Measurements from ENCODE around the gene PTGS2. TPM values are rescaled to one million over a fixed set of nuclear protein-coding genes. Genes with fewer than 3 reads are reported as not detected.

PTGS2 gene
- total RNA-seq (0.96 TPM), polyA plus RNA-seq (under 1 TPM in 1 of 4 donors, not detected in 3; 0.31 TPM)

DNA sequence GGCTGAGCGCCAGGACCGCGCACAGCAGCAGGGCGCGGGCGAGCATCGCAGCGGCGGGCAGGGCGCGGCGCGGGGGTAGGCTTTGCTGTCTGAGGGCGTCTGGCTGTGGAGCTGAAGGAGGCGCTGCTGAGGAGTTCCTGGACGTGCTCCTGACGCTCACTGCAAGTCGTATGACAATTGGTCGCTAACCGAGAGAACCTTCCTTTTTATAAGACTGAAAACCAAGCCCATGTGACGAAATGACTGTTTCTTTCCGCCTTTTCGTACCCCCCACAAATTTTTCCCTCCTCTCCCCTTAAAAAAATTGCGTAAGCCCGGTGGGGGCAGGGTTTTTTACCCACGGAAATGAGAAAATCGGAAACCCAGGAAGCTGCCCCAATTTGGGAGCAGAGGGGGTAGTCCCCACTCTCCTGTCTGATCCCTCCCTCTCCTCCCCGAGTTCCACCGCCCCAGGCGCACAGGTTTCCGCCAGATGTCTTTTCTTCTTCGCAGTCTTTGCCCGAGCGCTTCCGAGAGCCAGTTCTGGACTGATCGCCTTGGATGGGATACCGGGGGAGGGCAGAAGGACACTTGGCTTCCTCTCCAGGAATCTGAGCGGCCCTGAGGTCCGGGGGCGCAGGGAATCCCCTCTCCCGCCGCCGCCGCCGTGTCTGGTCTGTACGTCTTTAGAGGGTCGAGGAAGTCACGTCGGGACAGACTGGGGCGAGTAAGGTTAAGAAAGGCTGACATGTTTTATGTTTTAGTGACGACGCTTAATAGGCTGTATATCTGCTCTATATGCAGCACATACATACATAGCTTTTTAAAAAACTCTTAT is at the start of gene PTGS2:
Gene PTGS2 (minus strand): TSS at position 179 of the 817 bp plus-strand sequence. CDS start 133 bp downstream, at position 46.
- Histone ChIP-seq H3K4me1 (ENCODE audit: control insufficient read depth, insufficient read depth, low read length, poor library complexity, severe bottlenecking) (no peaks in the 10 kb centered on the region), H3K27me3 (ENCODE audit: control insufficient read depth, insufficient read depth, low read length) (peaks cover 32% of the 10 kb centered on the region), H3K36me3 (ENCODE audit: control insufficient read depth, insufficient read depth, low read length) (no peaks in the 10 kb centered on the region), H3K27ac (ENCODE audit: insufficient read depth, low read length, poor library complexity, severe bottlenecking) (no peak within 1 kb of the TSS), H3K4me3 (ENCODE audit: low read depth, low read length) (no peak within 1 kb of the TSS), H3K9me3 (ENCODE audit: control insufficient read depth in 2 of 2, low read length in 2 of 2) (no peaks in the 10 kb centered on the region)
- Mint-ChIP-seq H3K4me3 (peak within 1 kb of the TSS in 3 of 4 donors; percentile 32 to 47 (median 39)), H3K27me3 (peaks cover 57% of the 10 kb centered on the region), H3K4me1 (peaks cover 3 to 11% (median 6%) of the 10 kb centered on the region in 4 donors), H3K36me3 (no peaks in the 10 kb centered on the region), H3K9me3 (peaks cover 0 to 4% (median 0%) of the 10 kb centered on the region in 7 donors), H3K27ac (no peak within 1 kb of the TSS)
- ATAC-seq (ENCODE audit: low read depth in 2 of 2) (peak; percentile 57 to 58), DNase-seq (peak in 1 of 3 donors; percentile 44)

DNA sequence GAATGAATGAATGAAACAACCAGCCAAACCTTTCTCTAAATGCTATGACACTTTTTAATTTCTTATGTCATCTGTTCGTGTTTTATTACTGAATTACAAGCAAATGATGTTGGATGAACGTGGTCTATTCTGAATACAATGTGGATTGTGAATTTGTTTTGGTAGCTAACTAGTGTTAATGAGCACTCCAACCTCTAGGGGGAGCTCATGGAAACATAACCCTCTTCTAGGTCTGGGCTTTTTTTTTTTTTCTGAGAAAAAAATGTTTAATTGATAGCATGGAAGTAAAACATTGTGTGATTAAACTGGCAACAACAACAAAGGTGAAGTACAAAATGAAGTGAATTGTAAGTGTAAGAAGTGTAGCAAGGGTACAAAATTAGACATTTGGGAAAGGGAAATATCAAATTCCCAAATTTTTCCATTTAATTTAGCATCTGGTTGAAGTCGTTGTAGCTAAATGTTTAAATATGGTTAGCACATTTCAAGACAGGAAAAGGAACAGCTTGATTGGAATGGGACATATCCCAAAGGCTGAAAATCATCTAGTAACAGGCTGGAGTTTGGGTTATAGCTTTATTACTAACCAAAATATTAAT is 42.6 kb upstream of the PTGS2 start:
- no peak overlapping the region for H3K4me3 ChIP-seq (ENCODE audit: low read depth, low read length)
- no peaks in the 10 kb centered on the region for H3K27me3 ChIP-seq (ENCODE audit: control insufficient read depth, insufficient read depth, low read length)
- H3K27ac ChIP-seq (ENCODE audit: insufficient read depth, low read length, poor library complexity, severe bottlenecking), result no peak overlapping the region
- no peaks in the 10 kb centered on the region for H3K36me3 ChIP-seq (ENCODE audit: control insufficient read depth, insufficient read depth, low read length)
- H3K27ac Mint-ChIP-seq, result peak overlapping the region in 1 of 3 donors; percentile 20
- ATAC-seq (ENCODE audit: low read depth in 2 of 2) (no peak), DNase-seq (peak in 1 of 3 donors; percentile 55)
- no peak overlapping the region for H3K4me3 Mint-ChIP-seq
- H3K9me3 ChIP-seq (ENCODE audit: control insufficient read depth in 2 of 2, low read length in 2 of 2), result no peaks in the 10 kb centered on the region
- no peaks in the 10 kb centered on the region for H3K36me3 Mint-ChIP-seq
- H3K27me3 Mint-ChIP-seq, result peaks cover 5% of the 10 kb centered on the region
- no peaks in the 10 kb centered on the region for H3K4me1 Mint-ChIP-seq
- H3K9me3 Mint-ChIP-seq, result peaks cover 0 to 6% (median 2%) of the 10 kb centered on the region in 7 donors
- no peaks in the 10 kb centered on the region for H3K4me1 ChIP-seq (ENCODE audit: control insufficient read depth, insufficient read depth, low read length, poor library complexity, severe bottlenecking)

DNA sequence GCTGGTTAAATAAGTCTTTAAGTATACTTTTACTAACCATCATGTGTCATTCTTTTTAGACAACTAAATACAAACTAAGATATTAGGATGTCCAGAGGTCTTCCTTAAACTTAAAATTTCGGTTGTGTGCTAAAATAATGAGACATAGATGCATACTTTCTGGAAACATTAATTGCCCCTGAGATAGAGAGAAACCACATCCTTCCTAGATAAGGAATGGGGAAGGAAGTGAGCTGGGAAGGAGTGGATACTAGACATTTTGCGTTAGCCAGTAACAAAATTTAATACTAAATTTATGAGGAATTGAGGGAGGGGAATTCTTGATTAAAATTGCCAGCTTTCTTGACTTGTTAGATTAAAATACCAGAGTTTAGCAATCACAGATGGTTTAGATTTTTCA is 37.1 kb upstream of the PTGS2 start:
- DNase-seq, result no peak
- Histone ChIP-seq H3K4me3 (ENCODE audit: low read depth, low read length) (no peak overlapping the region), H3K9me3 (ENCODE audit: control insufficient read depth in 2 of 2, low read length in 2 of 2) (no peaks in the 10 kb centered on the region), H3K36me3 (ENCODE audit: control insufficient read depth, insufficient read depth, low read length) (no peaks in the 10 kb centered on the region), H3K27me3 (ENCODE audit: control insufficient read depth, insufficient read depth, low read length) (peaks cover 3% of the 10 kb centered on the region), H3K4me1 (ENCODE audit: control insufficient read depth, insufficient read depth, low read length, poor library complexity, severe bottlenecking) (no peaks in the 10 kb centered on the region), H3K27ac (ENCODE audit: insufficient read depth, low read length, poor library complexity, severe bottlenecking) (no peak overlapping the region)
- Mint-ChIP-seq H3K4me1 (no peaks in the 10 kb centered on the region), H3K4me3 (no peak overlapping the region), H3K27ac (no peak overlapping the region), H3K36me3 (no peaks in the 10 kb centered on the region), H3K27me3 (peaks cover 5% of the 10 kb centered on the region), H3K9me3 (peaks cover 0 to 1% (median 0%) of the 10 kb centered on the region in 7 donors)
- ATAC-seq (ENCODE audit: low read depth in 2 of 2), result no peak

DNA sequence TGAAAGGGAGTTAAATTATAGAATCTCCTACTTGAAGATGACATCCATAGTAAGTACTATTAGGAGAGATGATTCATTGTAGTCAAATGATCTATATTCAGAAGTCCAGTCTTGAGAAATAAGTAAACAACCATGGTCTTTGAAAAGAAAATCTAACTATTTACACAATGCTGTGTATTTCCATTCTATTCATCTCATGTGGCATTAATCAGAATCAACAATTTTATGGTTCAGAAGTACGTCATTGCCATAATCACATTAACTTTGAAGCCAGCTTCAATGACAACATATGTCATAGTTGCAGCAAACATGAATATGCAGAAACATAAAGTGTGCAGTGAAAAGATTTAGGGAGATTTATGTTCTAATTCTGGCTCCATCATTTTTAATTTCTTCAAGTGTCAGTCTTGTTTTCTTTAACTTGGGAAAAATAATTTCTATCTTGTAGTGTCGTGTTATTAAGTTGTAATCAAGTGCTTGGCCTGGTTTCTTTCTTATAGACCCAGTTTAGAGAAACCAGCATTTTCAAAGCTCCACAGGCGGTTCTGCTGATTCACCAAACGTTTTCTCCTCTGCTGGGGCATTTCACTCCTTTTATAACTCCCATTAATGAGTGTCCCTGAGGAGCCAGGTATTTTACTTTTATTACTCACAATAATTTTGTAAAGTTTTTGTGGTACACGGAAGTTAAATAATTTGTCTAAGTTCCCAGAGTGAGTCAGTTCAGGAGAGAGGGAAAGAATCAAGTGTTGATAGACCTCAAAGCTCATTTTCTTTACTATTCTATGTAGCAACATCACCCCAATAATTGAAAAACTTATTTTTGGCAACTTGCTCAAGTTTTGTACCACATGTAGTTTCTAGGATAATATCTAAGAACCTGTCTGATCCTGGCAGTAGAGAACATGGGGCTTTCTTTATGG is 35.9 kb upstream of the PTGS2 start:
- no peak overlapping the region for H3K4me3 ChIP-seq (ENCODE audit: low read depth, low read length)
- no peak for DNase-seq
- no peak for ATAC-seq (ENCODE audit: low read depth in 2 of 2)
- no peaks in the 10 kb centered on the region for H3K4me1 Mint-ChIP-seq
- H3K9me3 ChIP-seq (ENCODE audit: control insufficient read depth in 2 of 2, low read length in 2 of 2), result no peaks in the 10 kb centered on the region
- H3K27me3 ChIP-seq (ENCODE audit: control insufficient read depth, insufficient read depth, low read length), result peaks cover 3% of the 10 kb centered on the region
- no peak overlapping the region for H3K27ac ChIP-seq (ENCODE audit: insufficient read depth, low read length, poor library complexity, severe bottlenecking)
- H3K27ac Mint-ChIP-seq, result no peak overlapping the region
- H3K4me3 Mint-ChIP-seq, result no peak overlapping the region
- H3K36me3 Mint-ChIP-seq, result no peaks in the 10 kb centered on the region
- peaks cover 0 to 1% (median 0%) of the 10 kb centered on the region in 7 donors for H3K9me3 Mint-ChIP-seq
- peaks cover 5% of the 10 kb centered on the region for H3K27me3 Mint-ChIP-seq
- no peaks in the 10 kb centered on the region for H3K4me1 ChIP-seq (ENCODE audit: control insufficient read depth, insufficient read depth, low read length, poor library complexity, severe bottlenecking)
- no peaks in the 10 kb centered on the region for H3K36me3 ChIP-seq (ENCODE audit: control insufficient read depth, insufficient read depth, low read length)

DNA sequence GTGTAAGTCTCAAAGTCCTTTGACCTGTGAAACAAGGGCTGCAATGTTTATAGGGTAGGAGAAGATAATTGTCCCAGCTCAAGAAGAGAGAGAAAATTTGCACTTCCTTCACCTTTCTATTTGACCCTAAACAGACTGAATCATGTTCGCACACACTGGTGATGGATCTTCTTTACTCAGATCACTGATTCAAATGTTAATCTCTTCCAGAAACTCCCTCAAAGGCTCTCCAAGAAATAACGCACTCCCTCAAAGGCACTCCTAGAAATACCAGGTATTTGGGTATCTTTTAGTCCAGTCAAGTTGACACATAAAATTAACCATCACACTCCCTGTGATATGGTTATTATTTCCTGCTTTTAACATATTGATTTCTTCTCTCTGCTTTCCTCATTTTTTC is 30.5 kb upstream of the PTGS2 start:
- Histone ChIP-seq H3K4me1 (ENCODE audit: control insufficient read depth, insufficient read depth, low read length, poor library complexity, severe bottlenecking) (no peaks in the 10 kb centered on the region), H3K36me3 (ENCODE audit: control insufficient read depth, insufficient read depth, low read length) (no peaks in the 10 kb centered on the region), H3K27ac (ENCODE audit: insufficient read depth, low read length, poor library complexity, severe bottlenecking) (no peak overlapping the region), H3K27me3 (ENCODE audit: control insufficient read depth, insufficient read depth, low read length) (peaks cover under 1% of the 10 kb centered on the region), H3K9me3 (ENCODE audit: control insufficient read depth in 2 of 2, low read length in 2 of 2) (no peaks in the 10 kb centered on the region), H3K4me3 (ENCODE audit: low read depth, low read length) (no peak overlapping the region)
- H3K4me1 Mint-ChIP-seq, result no peaks in the 10 kb centered on the region
- no peaks in the 10 kb centered on the region for H3K36me3 Mint-ChIP-seq
- DNase-seq, result no peak
- no peak for ATAC-seq (ENCODE audit: low read depth in 2 of 2)
- peaks cover 0 to 3% (median 0%) of the 10 kb centered on the region in 7 donors for H3K9me3 Mint-ChIP-seq
- no peak overlapping the region for H3K27ac Mint-ChIP-seq
- H3K27me3 Mint-ChIP-seq, result no peaks in the 10 kb centered on the region
- no peak overlapping the region for H3K4me3 Mint-ChIP-seq

DNA sequence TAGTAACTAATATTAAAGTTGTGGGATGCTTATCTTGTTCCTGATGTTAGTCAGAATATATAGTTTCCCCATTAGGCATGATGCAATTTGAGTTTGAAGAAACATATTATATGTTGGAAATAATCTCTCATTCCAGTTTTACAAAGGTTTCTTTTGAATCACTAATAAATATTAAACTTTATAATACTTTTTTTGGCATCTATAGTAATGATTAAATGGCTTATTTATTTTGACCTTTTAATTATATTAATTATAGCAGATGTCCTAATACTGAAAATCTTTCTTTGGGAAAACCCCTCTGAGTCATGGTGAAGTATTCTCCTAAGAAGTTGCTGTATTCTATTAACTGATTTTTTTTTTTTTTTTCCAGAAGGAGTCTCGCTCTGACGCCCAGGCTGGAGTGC is 28.5 kb upstream of the PTGS2 start:
- Histone ChIP-seq H3K4me1 (ENCODE audit: control insufficient read depth, insufficient read depth, low read length, poor library complexity, severe bottlenecking) (no peaks in the 10 kb centered on the region), H3K36me3 (ENCODE audit: control insufficient read depth, insufficient read depth, low read length) (no peaks in the 10 kb centered on the region), H3K9me3 (ENCODE audit: control insufficient read depth in 2 of 2, low read length in 2 of 2) (no peaks in the 10 kb centered on the region), H3K4me3 (ENCODE audit: low read depth, low read length) (no peak overlapping the region), H3K27me3 (ENCODE audit: control insufficient read depth, insufficient read depth, low read length) (no peaks in the 10 kb centered on the region), H3K27ac (ENCODE audit: insufficient read depth, low read length, poor library complexity, severe bottlenecking) (no peak overlapping the region)
- Mint-ChIP-seq H3K4me1 (no peaks in the 10 kb centered on the region), H3K4me3 (no peak overlapping the region), H3K27me3 (no peaks in the 10 kb centered on the region), H3K9me3 (peaks cover 0 to 3% (median 0%) of the 10 kb centered on the region in 7 donors), H3K27ac (no peak overlapping the region), H3K36me3 (no peaks in the 10 kb centered on the region)
- no peak for ATAC-seq (ENCODE audit: low read depth in 2 of 2)
- DNase-seq, result no peak

DNA sequence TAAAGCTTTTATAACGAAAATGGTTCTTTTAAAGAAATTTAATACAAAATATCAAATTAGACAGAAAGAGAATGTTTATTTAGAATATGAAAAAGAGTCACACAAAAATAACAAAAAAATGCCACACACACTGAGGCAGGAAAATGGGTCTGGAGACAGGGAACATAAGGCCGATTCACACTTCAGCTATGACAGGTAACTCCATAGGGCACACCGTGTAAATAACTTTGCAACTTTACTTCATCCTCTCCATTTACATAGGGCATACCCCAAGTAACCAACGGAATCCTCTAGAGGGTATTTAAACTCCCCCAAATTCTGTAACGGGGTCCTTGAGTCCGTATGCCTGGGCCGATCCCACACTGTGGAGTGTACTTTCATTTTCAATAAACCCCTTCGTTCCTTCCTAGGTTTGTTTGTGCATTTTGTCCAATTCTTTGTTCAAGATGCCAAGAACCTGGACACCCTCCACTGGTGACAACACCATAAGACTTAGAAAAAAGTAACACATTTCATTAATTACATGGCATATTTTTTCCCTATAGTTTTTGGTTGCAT is 23.1 kb upstream of the PTGS2 start:
- Mint-ChIP-seq H3K27me3 (no peaks in the 10 kb centered on the region), H3K9me3 (peaks cover 0 to 2% (median 0%) of the 10 kb centered on the region in 7 donors), H3K4me1 (no peaks in the 10 kb centered on the region), H3K4me3 (no peak overlapping the region), H3K36me3 (no peaks in the 10 kb centered on the region), H3K27ac (no peak overlapping the region)
- Histone ChIP-seq H3K4me1 (ENCODE audit: control insufficient read depth, insufficient read depth, low read length, poor library complexity, severe bottlenecking) (no peaks in the 10 kb centered on the region), H3K4me3 (ENCODE audit: low read depth, low read length) (no peak overlapping the region), H3K27me3 (ENCODE audit: control insufficient read depth, insufficient read depth, low read length) (no peaks in the 10 kb centered on the region), H3K27ac (ENCODE audit: insufficient read depth, low read length, poor library complexity, severe bottlenecking) (no peak overlapping the region), H3K36me3 (ENCODE audit: control insufficient read depth, insufficient read depth, low read length) (no peaks in the 10 kb centered on the region), H3K9me3 (ENCODE audit: control insufficient read depth in 2 of 2, low read length in 2 of 2) (no peaks in the 10 kb centered on the region)
- DNase-seq (no peak), ATAC-seq (ENCODE audit: low read depth in 2 of 2) (no peak)

All from CD4-positive, CD25-positive, alpha-beta regulatory T cell (primary cell).